Thyroid gland (tissue), 4 donors: ENCODE data around the gene TMEM266.

Experiments used
- POLR2A ChIP-seq, 2 donors: fragments of 450-650 bp; IDR thresholded peaks; one replicate each; pipeline ENCODE4 v1.6.1; 2017; ENCODE audit warnings: antibody characterized with exemption in 2 of 2, mild to moderate bottlenecking in 2 of 2, moderate library complexity in 1 of 2
- TF ChIP-seq, protein P1 (sequence below), 6 experiments: fragments of 200-600 bp in 3 of 6; fragments of 450-650 bp in 3 of 6; sonication (generic) in 3 of 6; IDR thresholded peaks; one replicate each; pipeline ENCODE4 v1.5.1; 2016 to 2019; ENCODE audit warnings: antibody characterized with exemption in 6 of 6, mild to moderate bottlenecking in 2 of 6, inconsistent platforms in 1 of 6, moderate library complexity in 1 of 6

DNA sequence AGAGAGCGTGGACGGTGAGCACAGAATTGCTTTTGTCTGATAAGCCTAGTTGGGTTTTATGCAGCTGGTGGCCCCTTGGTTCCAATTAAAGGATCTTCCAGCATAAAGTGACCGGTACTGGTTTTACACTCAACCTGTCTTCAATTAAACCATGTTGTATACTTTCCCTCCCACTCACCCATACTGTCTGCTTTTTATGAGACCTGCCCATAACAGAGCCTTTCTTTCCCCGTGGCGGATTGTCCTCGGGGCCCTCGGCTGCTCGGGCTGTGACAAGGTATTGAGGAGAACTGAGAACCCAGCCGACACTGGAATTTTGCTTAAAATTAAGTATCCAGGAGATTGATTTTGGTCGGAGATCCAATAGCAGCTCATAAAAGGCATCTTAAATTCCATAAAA is 98.4 kb downstream of the TMEM266 start:
- TF ChIP-seq, protein P1, sequence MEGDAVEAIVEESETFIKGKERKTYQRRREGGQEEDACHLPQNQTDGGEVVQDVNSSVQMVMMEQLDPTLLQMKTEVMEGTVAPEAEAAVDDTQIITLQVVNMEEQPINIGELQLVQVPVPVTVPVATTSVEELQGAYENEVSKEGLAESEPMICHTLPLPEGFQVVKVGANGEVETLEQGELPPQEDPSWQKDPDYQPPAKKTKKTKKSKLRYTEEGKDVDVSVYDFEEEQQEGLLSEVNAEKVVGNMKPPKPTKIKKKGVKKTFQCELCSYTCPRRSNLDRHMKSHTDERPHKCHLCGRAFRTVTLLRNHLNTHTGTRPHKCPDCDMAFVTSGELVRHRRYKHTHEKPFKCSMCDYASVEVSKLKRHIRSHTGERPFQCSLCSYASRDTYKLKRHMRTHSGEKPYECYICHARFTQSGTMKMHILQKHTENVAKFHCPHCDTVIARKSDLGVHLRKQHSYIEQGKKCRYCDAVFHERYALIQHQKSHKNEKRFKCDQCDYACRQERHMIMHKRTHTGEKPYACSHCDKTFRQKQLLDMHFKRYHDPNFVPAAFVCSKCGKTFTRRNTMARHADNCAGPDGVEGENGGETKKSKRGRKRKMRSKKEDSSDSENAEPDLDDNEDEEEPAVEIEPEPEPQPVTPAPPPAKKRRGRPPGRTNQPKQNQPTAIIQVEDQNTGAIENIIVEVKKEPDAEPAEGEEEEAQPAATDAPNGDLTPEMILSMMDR (IDR thresholded peaks at IDR 0.05) = no peak
- TF ChIP-seq POLR2A (IDR thresholded peaks at IDR 0.05) = no peak
